Hematopoietic multipotent progenitor cell treated with erythropoietin and hydrocortisone succinate and interleukin-3 and kit ligand, for 4 days (in vitro differentiated cells): ENCODE measurements around the gene GMPPB.
"Not testable (repeated sequence)": the region's sequence is repeated elsewhere in the genome, so short reads cannot be mapped to it uniquely, and the experiment has no call there.

Experiments used
- DNase-seq: peaks from one replicate; pipeline ENCODE4 v3.0.0-alpha.2; 2015

The GMPPB gene

GRCh38 chr3:49723628-49724551 is at the start of gene GMPPB:
Gene GMPPB (minus strand): TSS chr3:49723951. CDS start chr3:49723726, 225 bp downstream.
- DNase-seq, result peak; percentile 99

GRCh38 chr3:49772703-49773102 is 49.0 kb upstream of the GMPPB start:
- no peak for DNase-seq

DNA sequence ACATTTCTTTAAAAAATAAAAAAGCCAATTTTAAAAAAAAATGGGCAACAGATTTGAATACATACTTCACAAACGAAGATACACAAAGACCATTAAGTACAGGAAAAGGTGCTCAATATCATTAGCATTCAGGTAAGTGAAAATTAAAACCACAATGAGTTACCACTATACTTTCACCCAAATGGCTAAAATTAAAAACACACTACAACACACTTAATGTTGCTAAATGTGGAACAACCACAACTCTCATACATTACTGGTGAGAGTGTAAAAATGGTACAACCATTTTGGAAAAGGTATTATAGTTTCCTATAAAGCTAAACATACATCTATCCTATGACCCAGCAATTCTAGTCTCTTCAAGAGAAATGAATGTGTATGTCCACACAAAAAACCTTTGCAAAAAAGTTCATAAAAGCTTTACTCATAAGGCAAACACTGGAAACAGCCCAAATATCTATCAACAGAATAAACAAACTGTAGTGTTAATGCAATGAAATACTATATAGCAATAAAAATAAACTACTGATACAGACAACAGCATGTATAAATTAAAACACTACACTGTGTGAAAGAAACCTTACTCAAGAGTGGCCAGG is 47.7 kb upstream of the GMPPB start:
- DNase-seq, result no peak

GRCh38 chr3:49769926-49770325 is 46.2 kb upstream of the GMPPB start:
- no peak for DNase-seq

DNA sequence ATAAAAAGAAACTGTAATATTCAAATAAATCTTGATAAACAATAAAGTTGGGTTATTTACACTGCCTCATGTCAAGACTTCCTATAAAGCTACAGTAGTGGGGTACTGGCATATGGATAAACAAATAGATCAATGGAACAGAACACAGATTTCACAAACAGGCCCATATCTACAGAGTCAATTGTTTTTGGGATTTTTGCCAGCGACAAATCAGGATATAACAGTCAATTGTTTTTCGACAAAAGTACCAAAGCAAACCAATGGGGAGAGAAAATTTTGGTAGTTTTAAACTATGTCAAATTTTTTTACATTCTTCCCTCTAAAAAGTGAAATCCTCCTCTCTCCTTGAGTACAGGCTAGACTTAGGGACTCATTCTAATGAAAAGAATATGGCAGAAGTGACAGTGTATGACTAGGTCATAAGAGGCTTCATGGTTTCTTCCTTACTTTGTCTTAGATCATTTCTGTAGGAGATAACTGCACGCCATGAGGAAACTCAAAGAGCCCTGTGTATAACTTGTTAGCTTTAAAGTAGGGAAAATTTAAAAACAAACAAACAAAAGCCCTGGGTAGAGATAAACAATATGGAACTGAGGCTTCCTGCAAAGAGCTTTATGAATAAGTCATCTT is 45.6 kb upstream of the GMPPB start:
- no peak for DNase-seq

GRCh38 chr3:49763981-49764380 is 40.2 kb upstream of the GMPPB start:
- no peak for DNase-seq

- peak; percentile 25 for DNase-seq
Observed at GRCh38 chr3:49761661-49762060, 37.9 kb upstream of the GMPPB start.

- no peak for DNase-seq
Observed at GRCh38 chr3:49759226-49759625, 35.5 kb upstream of the GMPPB start.

- DNase-seq, result no peak
Observed at GRCh38 chr3:49757197-49757596, 33.4 kb upstream of the GMPPB start.

- DNase-seq, result no peak
Observed at GRCh38 chr3:49756036-49756435, 32.3 kb upstream of the GMPPB start.

- DNase-seq, result no peak
Observed at GRCh38 chr3:49754536-49754935, 30.8 kb upstream of the GMPPB start.

DNA sequence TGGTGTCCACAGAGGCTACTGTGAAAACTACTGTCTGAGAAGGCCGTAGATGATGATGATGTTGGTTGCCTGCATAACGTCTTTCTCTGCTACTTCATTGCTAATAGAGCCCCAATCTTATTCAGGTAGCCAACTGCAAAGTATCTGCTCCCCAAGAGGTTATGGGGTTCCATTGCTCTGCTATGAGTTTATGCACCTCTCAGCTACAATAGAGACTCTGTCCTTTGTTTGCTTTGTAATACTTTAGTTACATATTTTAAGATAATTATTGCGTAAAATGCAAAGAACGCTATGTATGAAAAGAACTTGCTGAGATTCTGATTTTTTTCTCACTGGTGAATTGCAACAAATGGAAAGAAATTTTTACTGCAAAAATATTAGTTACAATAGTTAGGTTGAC is 27.8 kb upstream of the GMPPB start:
- no peak for DNase-seq

GRCh38 chr3:49750056-49750455 is 26.3 kb upstream of the GMPPB start:
- no peak for DNase-seq

GRCh38 chr3:49748874-49749273 is 25.1 kb upstream of the GMPPB start:
- DNase-seq, result not testable (repeated sequence)

GRCh38 chr3:49747792-49748480 is 24.2 kb upstream of the GMPPB start:
- DNase-seq, result no peak

GRCh38 chr3:49745986-49746385 is 22.2 kb upstream of the GMPPB start:
- no peak for DNase-seq

DNA sequence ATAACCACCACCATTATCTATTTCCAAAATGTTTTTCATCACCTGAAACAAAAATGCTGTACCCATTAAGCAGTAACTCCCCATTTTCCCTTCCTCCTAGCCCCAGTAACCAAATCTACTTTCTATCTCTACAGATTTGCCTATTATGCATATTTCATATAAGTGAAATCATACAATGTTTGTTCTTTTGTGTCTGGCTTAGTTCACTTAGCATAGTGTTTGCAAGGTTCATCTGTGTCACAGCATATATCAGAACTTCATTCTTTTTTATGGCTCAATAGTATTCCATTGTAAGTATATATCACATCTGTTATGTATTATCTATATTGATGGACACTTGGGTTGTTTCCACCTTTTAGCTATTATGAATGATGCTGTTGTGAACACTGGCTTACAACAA is 16.7 kb upstream of the GMPPB start:
- no peak for DNase-seq

- no peak for DNase-seq
Observed at GRCh38 chr3:49738067-49738713, 14.4 kb upstream of the GMPPB start.

DNA sequence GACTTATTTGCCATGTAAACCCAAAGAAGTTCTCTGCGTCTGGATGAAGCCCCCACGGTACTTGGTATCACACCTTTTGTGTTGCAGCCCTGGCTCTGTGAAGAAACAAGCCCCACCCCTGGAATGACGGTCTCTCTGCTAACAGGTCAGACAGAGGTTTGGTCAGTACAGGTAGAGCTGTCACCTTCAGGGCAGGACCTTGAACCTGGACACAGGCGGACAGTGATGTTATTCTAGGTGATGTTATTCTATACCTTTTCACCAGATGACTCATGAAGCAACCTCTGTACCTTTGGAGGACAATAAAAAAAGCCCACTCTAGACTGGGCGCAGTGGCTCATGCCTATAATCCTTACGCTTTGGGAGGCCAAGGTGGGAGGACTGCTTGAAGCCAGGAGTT is 11.0 kb upstream of the GMPPB start:
- no peak for DNase-seq

- DNase-seq, result no peak
Observed at GRCh38 chr3:49733551-49733950, 9.8 kb upstream of the GMPPB start.

DNA sequence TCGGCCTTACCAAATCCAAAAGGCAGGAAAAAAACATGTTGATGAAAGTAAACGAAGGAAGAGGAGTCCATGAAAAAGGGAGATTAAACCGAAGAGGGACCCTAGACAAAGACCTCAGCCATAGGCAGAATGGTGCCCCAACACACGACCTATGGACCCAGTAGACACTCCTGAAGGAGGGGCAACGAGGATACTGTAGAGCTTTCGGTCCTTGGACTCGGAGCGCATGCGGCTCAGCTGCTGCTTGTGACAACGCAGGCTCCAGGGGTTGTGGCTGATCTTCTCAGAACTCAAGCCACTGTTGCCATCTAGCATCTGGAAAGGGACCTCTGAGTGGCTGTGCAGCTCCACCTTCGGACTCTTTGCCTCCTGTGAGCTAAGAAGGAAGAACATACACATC is 8.8 kb upstream of the GMPPB start:
- DNase-seq, result no peak

DNA sequence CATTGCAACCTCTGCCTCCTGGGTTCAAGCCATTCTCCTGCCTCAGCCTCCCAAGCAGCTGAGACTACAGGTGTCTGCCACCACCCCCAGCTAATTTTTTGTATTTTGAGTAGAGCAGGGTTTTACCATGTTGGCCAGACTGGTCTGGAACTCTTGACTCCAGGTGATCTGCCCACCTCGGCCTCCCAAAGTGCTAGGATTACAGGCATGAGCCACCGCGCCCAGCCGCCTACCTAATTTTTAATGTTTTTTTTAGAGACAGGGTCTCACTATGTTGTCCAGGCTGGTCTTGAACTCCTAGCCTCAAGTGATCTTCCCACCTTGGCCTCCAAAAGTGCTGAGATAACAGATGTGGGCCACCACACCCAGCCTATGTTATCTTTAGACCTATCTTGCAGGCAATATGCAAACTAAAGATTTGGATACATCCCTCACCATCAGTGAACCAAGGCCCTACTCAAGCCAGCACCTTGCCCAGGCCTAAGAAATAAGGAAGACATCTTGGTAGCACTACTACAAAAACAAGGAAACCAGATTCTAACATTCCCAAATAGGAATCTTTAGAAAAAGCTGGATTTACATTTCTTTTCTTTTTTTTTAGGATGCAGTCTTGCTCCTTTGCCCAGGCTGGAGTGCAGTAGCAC is 6.3 kb upstream of the GMPPB start:
- peak; percentile 34 for DNase-seq
